GM21825 (cell line): ENCODE data around the gene PORCN.
A peak's percentile ranks its signal among the peaks of the same experiment; 100 is the strongest.

Source experiments
- ATAC-seq: cut with Tn5 transposase; IDR thresholded peaks from one replicate; pipeline ENCODE4 v1.9.1; 2021; ENCODE audit warnings: mild to moderate bottlenecking, moderate library complexity; ENCODE audit not compliant: unreplicated experiment

Gene PORCN

GRCh38 chrX:48508400-48509244 lies at the start of gene PORCN:
Gene PORCN (plus strand): TSS chrX:48508992. CDS start chrX:48509821, 829 bp downstream.
- ATAC-seq: peak; percentile 57

GRCh38 chrX:48459483-48459882 lies 49.3 kb upstream of the PORCN start:
- no peak for ATAC-seq

DNA sequence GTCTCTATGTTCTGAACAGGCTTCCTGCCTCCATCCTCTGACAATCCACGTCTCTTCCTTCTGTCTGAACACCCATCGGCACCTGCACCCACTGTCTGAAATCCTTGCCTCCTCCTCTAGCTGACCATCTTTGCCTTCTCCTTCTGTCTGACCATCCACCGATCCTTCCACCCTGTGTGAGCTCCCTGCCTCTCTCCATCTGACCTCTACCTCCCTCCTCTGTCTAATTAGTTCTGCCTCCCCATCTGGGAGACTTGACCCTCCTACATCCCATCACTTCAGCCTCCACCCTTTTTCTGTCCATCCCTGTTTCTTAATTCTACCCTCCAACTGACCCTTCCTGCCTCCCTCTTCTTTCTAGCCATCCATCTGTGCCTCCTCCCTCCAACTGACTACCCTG lies 48.8 kb upstream of the PORCN start:
- no peak for ATAC-seq

GRCh38 chrX:48460606-48461005 lies 48.2 kb upstream of the PORCN start:
- ATAC-seq: no peak

DNA sequence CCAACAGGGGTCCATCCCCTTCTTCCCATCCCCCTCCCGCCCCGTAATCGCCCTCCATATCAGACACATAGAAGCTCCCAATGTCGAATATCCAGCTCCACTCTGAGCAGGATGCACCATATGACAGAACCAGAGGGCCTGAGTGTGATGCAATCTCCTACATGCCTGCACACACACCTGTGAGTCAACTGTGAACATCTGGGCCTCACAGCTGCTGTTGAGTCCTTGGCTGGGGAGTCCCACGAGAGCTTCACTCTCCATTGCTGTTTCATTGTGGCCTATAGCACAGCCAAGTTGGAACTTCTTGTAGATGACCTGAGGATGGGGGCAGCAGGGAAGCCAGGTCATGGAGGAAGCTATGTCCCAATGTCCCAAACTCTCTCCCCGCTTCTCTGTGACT lies 47.0 kb upstream of the PORCN start:
- ATAC-seq: no peak

DNA sequence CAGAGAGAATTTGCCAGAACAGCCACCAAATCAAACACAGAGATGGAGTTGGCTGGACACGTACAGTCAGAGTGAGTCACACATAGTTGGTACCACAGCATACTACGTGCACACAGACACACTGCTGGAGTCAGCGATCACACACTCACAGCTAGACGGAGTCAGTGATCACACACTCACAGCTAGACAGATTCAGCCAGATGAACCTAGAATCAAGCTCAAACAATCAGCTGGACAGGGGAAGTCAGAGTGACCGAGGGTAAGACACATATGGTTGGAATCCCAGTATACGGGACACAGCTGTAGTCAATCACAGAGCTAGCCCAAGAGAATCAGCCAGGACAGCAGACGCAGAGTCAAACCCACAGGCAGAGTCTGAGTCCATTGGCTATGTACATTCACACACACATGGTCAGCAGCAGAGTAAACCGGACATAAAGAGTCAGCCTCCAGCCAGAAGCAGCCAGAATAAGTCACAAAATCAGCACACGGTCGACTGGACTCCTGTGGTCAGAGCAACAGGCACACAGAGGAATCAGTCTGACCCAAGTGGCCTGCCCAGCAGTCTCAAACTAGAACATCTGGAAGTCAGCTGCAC lies 43.4 kb upstream of the PORCN start:
- no peak for ATAC-seq

DNA sequence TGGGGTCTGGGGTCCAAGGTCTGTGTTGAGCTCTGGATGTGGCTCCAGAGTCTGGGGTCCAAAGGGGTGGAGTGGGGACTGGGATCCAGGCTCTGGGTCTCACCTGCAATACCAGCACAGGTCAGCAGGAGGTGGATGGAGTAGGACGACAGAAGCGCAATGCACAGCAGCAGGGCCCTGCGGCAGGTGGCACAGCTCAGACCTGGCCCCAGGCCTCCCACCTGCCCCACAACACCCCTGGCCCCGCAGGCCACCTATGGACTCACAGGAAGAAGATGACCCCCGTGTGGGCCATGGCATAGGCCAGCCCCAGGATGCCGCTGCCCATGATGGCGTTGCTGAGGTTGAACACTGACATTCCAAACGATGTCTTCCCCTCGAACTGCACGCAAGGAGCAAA lies 42.1 kb upstream of the PORCN start:
- no peak for ATAC-seq

GRCh38 chrX:48467281-48467761 lies 41.5 kb upstream of the PORCN start:
- ATAC-seq: no peak

GRCh38 chrX:48468247-48468671 lies 40.5 kb upstream of the PORCN start:
- no peak for ATAC-seq

DNA sequence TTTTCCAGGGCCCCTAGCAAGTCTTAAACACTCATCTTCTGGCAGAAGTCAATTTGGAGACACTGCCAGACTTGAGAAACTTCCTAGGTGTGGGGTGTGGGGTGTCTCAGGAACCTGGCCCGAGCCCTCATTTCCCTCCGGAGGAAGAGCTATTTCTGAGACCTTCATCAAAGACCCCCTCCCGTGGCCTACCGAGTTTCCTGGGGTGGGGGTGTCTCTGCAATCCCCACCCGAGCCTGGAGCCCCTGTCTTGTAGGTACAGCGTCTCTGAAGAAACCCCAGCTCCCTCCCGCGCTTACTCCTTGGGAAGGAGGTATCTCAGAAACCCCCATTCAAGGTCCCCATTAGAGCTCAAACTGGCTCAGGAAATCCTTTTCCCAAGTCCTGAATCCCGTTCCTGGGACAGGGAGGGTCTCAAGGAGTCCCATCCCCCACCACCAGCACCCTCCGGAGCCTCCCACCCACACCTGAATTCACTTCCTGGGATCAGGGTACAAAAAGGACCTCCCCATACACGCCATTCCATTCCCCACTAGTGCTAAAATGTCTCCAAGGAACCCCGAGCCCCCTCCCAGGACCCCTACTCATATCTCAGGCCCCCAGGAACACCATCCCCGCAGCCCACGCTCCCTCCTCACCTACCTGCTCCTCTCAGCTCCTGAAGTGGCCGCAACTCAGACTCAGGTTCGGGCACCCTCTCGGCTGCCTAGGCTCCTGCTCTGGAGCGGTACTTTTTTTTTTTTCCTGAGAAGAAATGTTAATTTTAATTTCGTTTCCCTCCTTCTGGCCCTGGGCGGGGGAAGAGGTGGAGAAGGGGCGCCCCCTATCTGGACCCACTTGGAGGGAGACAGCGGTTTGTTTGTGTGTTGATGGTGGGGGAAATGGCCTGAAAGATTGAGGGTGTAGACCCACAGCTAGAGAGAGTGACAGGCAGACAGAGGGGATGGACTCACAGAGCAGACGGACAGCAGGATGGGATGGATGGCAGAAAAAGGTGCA lies 39.8 kb upstream of the PORCN start:
- no peak for ATAC-seq

DNA sequence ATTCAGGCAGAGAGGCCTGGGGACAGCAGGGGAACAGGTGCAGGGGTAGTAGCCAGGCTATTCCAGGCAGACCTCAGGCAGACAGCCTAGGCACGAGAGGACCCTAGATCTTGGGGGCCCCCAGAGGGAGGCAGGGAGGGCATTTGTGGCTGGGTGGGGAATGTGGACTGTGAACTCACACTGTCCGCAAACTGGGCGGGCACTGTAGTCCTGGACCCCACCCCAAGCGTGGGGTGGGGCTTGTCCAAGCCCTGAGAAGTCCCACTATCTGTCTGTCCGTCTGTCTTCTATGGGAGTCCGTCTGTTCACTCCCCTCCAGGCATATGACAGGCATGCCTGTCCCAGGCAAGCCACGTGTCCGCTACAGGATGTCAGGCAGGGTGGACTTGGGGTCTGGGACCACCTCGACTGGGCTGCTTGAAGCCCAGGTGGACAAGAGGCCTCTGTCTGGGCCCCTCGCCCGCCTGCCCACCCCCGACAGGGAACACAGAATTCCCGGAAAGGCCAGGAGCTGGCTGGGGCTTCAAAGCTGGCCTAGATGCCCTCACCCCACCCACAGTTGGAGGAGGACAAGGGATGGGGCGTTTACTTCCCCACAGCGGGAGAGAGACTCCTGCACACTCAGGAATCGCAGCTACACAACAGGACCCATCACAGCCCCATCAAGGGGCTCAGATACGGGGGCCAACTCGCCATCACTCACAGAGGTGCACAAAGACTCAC lies 38.5 kb upstream of the PORCN start, which contains the start of gene SLC38A5:
TSS of gene SLC38A5 (minus strand) at position 151 of the 723 bp plus-strand sequence. CDS start 2,336 bp downstream, outside the sequence.
- no peak for ATAC-seq

DNA sequence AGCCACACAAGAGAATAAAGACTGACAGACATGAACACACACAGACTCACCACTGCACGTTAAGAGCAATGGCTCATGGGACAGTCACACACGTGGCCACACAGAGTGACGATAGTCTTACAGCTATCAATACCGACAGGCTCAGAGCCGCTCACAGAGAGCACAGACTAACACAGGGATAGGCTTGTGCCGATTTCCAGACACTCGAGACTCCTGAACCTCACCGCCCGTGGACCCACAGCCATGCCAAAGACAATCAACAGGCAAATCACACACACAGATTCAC lies 38.0 kb upstream of the PORCN start:
- ATAC-seq: no peak

- no peak for ATAC-seq
Observed at GRCh38 chrX:48471504-48471903, 37.3 kb upstream of the PORCN start.

DNA sequence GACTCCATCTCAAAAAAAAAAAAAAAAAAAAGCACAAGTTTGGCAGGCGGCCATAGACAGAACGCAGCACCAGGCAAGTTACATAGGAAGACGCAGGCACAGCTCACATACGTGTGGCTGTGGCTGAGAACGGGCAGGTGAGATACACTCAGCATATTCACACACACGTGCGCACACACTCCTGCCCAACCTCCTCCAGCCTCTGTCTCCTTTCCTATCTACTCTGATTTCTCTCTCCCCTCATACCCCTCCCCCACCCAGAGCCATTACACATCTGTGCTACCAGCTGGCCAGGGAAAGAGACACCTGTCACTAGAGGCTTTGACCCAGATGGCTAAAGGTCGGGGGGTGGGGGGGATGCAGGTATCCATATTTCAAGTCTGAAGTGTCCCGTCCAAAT lies 36.6 kb upstream of the PORCN start:
- ATAC-seq: no peak

DNA sequence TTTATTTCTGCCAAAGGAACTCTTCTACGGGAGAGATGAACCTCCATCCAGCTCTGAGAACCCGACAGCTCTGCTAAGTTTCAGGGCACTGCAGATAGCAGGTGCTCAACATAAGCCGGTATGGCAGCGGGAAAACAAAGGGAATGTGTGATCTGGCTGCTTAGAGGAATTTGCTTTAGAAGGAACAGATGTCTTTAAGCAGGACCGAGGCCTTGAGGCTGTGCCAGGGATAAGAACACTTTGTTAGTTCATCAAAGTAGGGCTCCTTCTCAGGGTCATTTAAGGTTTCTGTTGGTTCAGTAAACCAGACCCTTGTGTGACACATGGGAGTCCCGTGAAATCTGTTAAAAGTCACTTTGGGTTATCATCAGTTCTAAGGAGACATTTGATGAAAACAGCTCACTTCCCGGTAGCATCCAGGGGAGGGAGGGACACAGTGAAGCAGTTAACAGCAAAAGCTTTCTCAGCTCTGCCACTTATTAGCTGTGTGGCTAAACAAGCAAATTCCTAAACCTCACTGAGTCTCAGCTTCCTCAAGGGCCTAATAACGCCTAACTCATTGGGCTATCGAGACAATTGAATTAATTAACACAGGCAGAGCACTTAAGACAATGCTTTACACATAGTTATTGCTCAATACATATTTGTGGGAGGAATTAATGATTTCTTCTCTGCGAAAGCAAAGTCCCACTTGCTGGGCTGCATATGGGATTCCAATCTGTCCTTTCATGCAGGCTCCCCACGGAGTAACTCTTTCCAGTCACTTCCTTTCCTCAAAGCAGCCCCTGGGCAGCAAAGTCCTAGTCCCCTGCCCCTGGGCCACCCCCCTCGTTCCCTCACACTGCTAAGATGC lies 35.7 kb upstream of the PORCN start:
- ATAC-seq: no peak

- ATAC-seq: no peak
Observed at GRCh38 chrX:48473704-48473990, 35.1 kb upstream of the PORCN start.

DNA sequence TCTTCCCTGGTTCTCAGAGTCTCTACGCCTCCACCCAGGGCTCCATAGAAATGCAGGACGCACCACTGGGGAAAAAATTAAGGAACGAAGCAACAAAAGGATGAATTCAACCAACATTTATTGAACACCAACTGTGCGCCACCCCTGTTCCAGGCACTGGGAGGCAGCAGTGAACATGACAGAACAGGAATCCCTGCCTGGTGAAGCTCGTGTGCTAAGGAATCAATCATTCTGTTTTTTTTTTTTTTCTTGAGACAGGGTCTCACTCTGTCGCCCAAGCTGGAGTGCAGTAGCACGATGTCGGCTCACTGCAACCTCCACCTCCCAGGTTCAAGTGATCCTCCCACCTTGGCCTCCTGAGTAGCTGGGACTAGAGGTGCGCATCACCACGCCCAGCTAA lies 34.7 kb upstream of the PORCN start:
- no peak for ATAC-seq

- ATAC-seq: no peak
Observed at GRCh38 chrX:48474581-48474980, 34.2 kb upstream of the PORCN start.

GRCh38 chrX:48475296-48475695 lies 33.5 kb upstream of the PORCN start:
- no peak for ATAC-seq
